Measurements from ENCODE around the gene ABHD6.

GRCh38 chr3:58317811-58318210, 80.2 kb downstream of the ABHD6 start:
- TF ChIP-seq CTCF (IDR thresholded peaks at IDR 0.05; ENCODE audit: poor library complexity, severe bottlenecking) (no peak), EZH2 (IDR thresholded peaks at IDR 0.05; ENCODE audit: borderline replicate concordance, insufficient read depth, low read length, poor library complexity, severe bottlenecking) (no peak), SMC3 (conservative IDR thresholded peaks at IDR 0.05; ENCODE audit: poor library complexity) (no peak), TAF1 (IDR thresholded peaks at IDR 0.05; ENCODE audit: low read depth) (no peak)

Data from neural cell (in vitro differentiated cells).